ENCODE data around the gene ABCE1. TPM values are rescaled to one million over a fixed set of nuclear protein-coding genes. Genes with fewer than 3 reads are reported as not detected.
A peak's percentile ranks its signal among the peaks of the same experiment; 100 is the strongest.

Gene ABCE1
- total RNA-seq, 1 donor from 2014 or later, result 47.1 TPM

GRCh38 chr4:145090380-145090779 is 7.7 kb upstream of the ABCE1 start:
- H3K4me3 ChIP-seq, result no peak overlapping the region
- no peaks in the 10 kb centered on the region for H3K4me1 ChIP-seq
- intact Hi-C loops (cut with DNase I), result no loop called here
- TF ChIP-seq POLR2AphosphoS5 (IDR thresholded peaks at IDR 0.05; ENCODE audit: insufficient read depth in 1 of 2, low read depth in 1 of 2), result no peak
- no peak for TF ChIP-seq POLR2A (IDR thresholded peaks at IDR 0.05)
- TF ChIP-seq CTCF (IDR thresholded peaks at IDR 0.05), result no peak
- no peak overlapping the region for H3K27ac ChIP-seq
- H3K9me3 ChIP-seq, result no peaks in the 10 kb centered on the region
- no peak for DNase-seq (ENCODE audit: extremely low spot score in 2 of 2)
- no peaks in the 10 kb centered on the region for H3K27me3 ChIP-seq
- H3K36me3 ChIP-seq, result peaks cover 0 to 32% of the 10 kb centered on the region in 2 donors

- no peaks in the 10 kb centered on the region for H3K9me3 ChIP-seq
- H3K36me3 ChIP-seq, result peaks cover 0 to 29% of the 10 kb centered on the region in 2 donors
- TF ChIP-seq CTCF (IDR thresholded peaks at IDR 0.05) (no peak), POLR2A (IDR thresholded peaks at IDR 0.05) (no peak), POLR2AphosphoS5 (IDR thresholded peaks at IDR 0.05; ENCODE audit: insufficient read depth in 1 of 2, low read depth in 1 of 2) (no peak)
- intact Hi-C loops (cut with DNase I), result no loop called here
- DNase-seq (ENCODE audit: extremely low spot score in 2 of 2), result no peak
- no peak overlapping the region for H3K27ac ChIP-seq
- H3K27me3 ChIP-seq, result no peaks in the 10 kb centered on the region
- peaks cover 15% of the 10 kb centered on the region for H3K4me1 ChIP-seq
- no peak overlapping the region for H3K4me3 ChIP-seq
Measured at GRCh38 chr4:145093638-145094037, 4.5 kb upstream of the ABCE1 start.

- TF ChIP-seq POLR2AphosphoS5 (IDR thresholded peaks at IDR 0.05; ENCODE audit: insufficient read depth in 1 of 2, low read depth in 1 of 2) (no peak), CTCF (IDR thresholded peaks at IDR 0.05) (no peak), POLR2A (IDR thresholded peaks at IDR 0.05) (no peak)
- H3K9me3 ChIP-seq, result no peaks in the 10 kb centered on the region
- peaks cover 51% of the 10 kb centered on the region for H3K4me1 ChIP-seq
- peak overlapping the region; percentile 90 for H3K27ac ChIP-seq
- intact Hi-C loops (cut with DNase I), result no loop called here
- no peak for DNase-seq (ENCODE audit: extremely low spot score in 2 of 2)
- peak overlapping the region; percentile 77 to 91 for H3K4me3 ChIP-seq
- peaks cover 0 to 34% of the 10 kb centered on the region in 2 donors for H3K36me3 ChIP-seq
- no peaks in the 10 kb centered on the region for H3K27me3 ChIP-seq
Measured at GRCh38 chr4:145097331-145097820, 735 bp upstream of the ABCE1 start.

- DNase-seq (ENCODE audit: extremely low spot score in 2 of 2), result no peak
Measured at GRCh38 chr4:145098675-145099037, 545 bp downstream of the ABCE1 start.

More at GRCh38 chr4:145098675-145099037, 545 bp downstream of the ABCE1 start:
- H3K27me3 ChIP-seq, result no peaks in the 10 kb centered on the region
- H3K9me3 ChIP-seq, result no peaks in the 10 kb centered on the region
- TF ChIP-seq POLR2A (IDR thresholded peaks at IDR 0.05) (no peak), CTCF (IDR thresholded peaks at IDR 0.05) (no peak), POLR2AphosphoS5 (IDR thresholded peaks at IDR 0.05; ENCODE audit: insufficient read depth in 1 of 2, low read depth in 1 of 2) (no peak)
- H3K4me1 ChIP-seq, result peaks cover 55% of the 10 kb centered on the region
- H3K27ac ChIP-seq, result peak overlapping the region; percentile 90
- peaks cover 0 to 26% of the 10 kb centered on the region in 2 donors for H3K36me3 ChIP-seq
- intact Hi-C loops (cut with DNase I), result no loop called here
- H3K4me3 ChIP-seq, result peak overlapping the region; percentile 77 to 91
